H1 (cell line): ENCODE data around the gene NHSL2. TPM values are rescaled to one million over a fixed set of nuclear protein-coding genes. Genes with fewer than 3 reads are reported as not detected.

Experiments
- ATF2 ChIP-seq: IDR thresholded peaks from 2 replicates; pipeline ENCODE4 v1.6.1; 2012; ENCODE audit warnings: low read length, inconsistent platforms
- BCL11A ChIP-seq, 2 experiments: IDR thresholded peaks; one replicate each; pipeline ENCODE4 v1.6.1; 2011; ENCODE audit warnings: low read depth in 2 of 2, low read length in 2 of 2, mild to moderate bottlenecking in 2 of 2
- E2F6 ChIP-seq: IDR thresholded peaks from 2 replicates; pipeline ENCODE4 v1.6.1; 2012; ENCODE audit warnings: inconsistent platforms
- EGR1 ChIP-seq: IDR thresholded peaks from 2 replicates; pipeline ENCODE4 v1.6.1; 2011; ENCODE audit warnings: low read depth, low read length, borderline replicate concordance
- RAD21 ChIP-seq, 2 experiments: IDR thresholded peaks in 1 of 2; conservative IDR thresholded peaks in 1 of 2; 2 replicates each; pipeline ENCODE4 v1.6.1; 2011; ENCODE audit warnings: low read depth in 2 of 2, low read length in 2 of 2, improper control_type of control experiment in 1 of 2, inconsistent platforms in 1 of 2, mild to moderate bottlenecking in 1 of 2, moderate library complexity in 1 of 2
- polyA plus RNA-seq, 7 experiments: library from polyadenylated mRNA; depleted of rRNA in 3 of 7; stranded (reverse) in 5 of 7; unstranded in 2 of 7; fragments of >200 nt in 5 of 7; fragments of 200-250 nt in 2 of 7; gene quantifications; 1 replicate in 5 of 7; 2 replicates in 1 of 7; 4 replicates in 1 of 7; pipeline versions ENCODE4 v1.2.1 to v1.2.3, GENCODE V29; 2011 to 2013; ENCODE audit warnings: missing spikeins in 2 of 7, mixed read lengths in 2 of 7
- total RNA-seq: library from RNA; stranded (reverse); fragmentation: NEBNext Ultra II Directional; extraction: Animal tissue kit (Norgen Biotek cat#: 25700); gene quantifications from 2 replicates; pipeline ENCODE4 v1.2.1, GENCODE V29; 2021

The NHSL2 gene
- total and polyA plus RNA-seq, 2 of the 8 experiments (the other 6 are each of a cell fraction or from before 2014, with no cell fraction given), result 3.7 to 7.2 TPM

- TF ChIP-seq ATF2 (no peak), E2F6 (no peak), EGR1 (no peak), BCL11A (IDR thresholded peaks at IDR 0.05; ENCODE audit: low read depth in 2 of 2, low read length in 2 of 2) (no peak), RAD21 (IDR thresholded peaks at IDR 0.05 in 1 of 2, conservative IDR thresholded peaks at IDR 0.05 in 1 of 2; ENCODE audit: low read depth in 2 of 2, low read length in 2 of 2) (no peak)
These were observed 266.3 kb downstream of the NHSL2 start (continued) for GRCh38 chrX:72176981-72177380.
